Subcutaneous abdominal adipose tissue (tissue), 5 donors: Measurements from ENCODE around the gene AKR1E2.

Experiments used
- H3K27ac ChIP-seq: one replicate; pipeline ENCODE4 v1.7.0; 2013; ENCODE audit warnings: low read depth, mild to moderate bottlenecking, inconsistent platforms, low read length, moderate library complexity
- H3K27me3 ChIP-seq, 5 donors: one replicate each; pipeline ENCODE4 v1.7.0; 2013; ENCODE audit warnings: low read length in 5 of 5, inconsistent platforms in 1 of 5; ENCODE audit not compliant: control insufficient read depth in 5 of 5, insufficient read depth in 4 of 5
- H3K36me3 ChIP-seq, 5 donors: one replicate each; pipeline ENCODE4 v1.7.0; 2013; ENCODE audit warnings: low read length in 5 of 5; ENCODE audit not compliant: control insufficient read depth in 5 of 5, insufficient read depth in 5 of 5
- H3K4me1 ChIP-seq, 5 donors: one replicate each; pipeline ENCODE4 v1.7.0; 2013; ENCODE audit warnings: low read length in 5 of 5, mild to moderate bottlenecking in 3 of 5, moderate library complexity in 1 of 5; ENCODE audit not compliant: control insufficient read depth in 5 of 5, insufficient read depth in 5 of 5
- H3K4me3 ChIP-seq, 5 donors: one replicate each; pipeline ENCODE4 v1.7.0; 2013; ENCODE audit warnings: low read length in 5 of 5, low read depth in 1 of 5
- H3K9ac ChIP-seq, 5 donors: one replicate each; pipeline ENCODE4 v1.7.0; 2013; ENCODE audit warnings: low read length in 5 of 5, mild to moderate bottlenecking in 4 of 5, moderate library complexity in 3 of 5
- H3K9me3 ChIP-seq, 5 donors: one replicate each; pipeline ENCODE4 v1.7.0; 2013; ENCODE audit warnings: low read length in 5 of 5; ENCODE audit not compliant: control insufficient read depth in 5 of 5
- donor health status: healthy.
- donor health status: healthy.
- donor health status: healthy.
- donor health status: healthy.
- donor health status: healthy.

The AKR1E2 gene

GRCh38 chr10:4838743-4839142, 12.7 kb downstream of the AKR1E2 start:
- Histone ChIP-seq H3K4me1 (peaks cover 0 to 12% (median 0%) of the 10 kb centered on the region in 5 donors), H3K36me3 (peaks cover 10 to 67% (median 56%) of the 10 kb centered on the region in 5 donors), H3K9ac (no peak overlapping the region), H3K27ac (no peak overlapping the region), H3K4me3 (no peak overlapping the region), H3K9me3 (no peaks in the 10 kb centered on the region), H3K27me3 (no peaks in the 10 kb centered on the region)

GRCh38 chr10:4839353-4839752, 13.3 kb downstream of the AKR1E2 start:
- Histone ChIP-seq H3K4me3 (no peak overlapping the region), H3K27me3 (no peaks in the 10 kb centered on the region), H3K27ac (no peak overlapping the region), H3K36me3 (peaks cover 7 to 63% (median 51%) of the 10 kb centered on the region in 5 donors), H3K4me1 (peaks cover 0 to 12% (median 0%) of the 10 kb centered on the region in 5 donors), H3K9me3 (no peaks in the 10 kb centered on the region), H3K9ac (no peak overlapping the region)

GRCh38 chr10:4840151-4840550, 14.1 kb downstream of the AKR1E2 start:
- no peaks in the 10 kb centered on the region for H3K27me3 ChIP-seq
- no peak overlapping the region for H3K9ac ChIP-seq
- H3K4me3 ChIP-seq = no peak overlapping the region
- no peaks in the 10 kb centered on the region for H3K9me3 ChIP-seq
- H3K27ac ChIP-seq = no peak overlapping the region
- peaks cover 0 to 12% (median 0%) of the 10 kb centered on the region in 5 donors for H3K4me1 ChIP-seq
- H3K36me3 ChIP-seq = peaks cover under 1 to 55% (median 43%) of the 10 kb centered on the region in 5 donors

- no peaks in the 10 kb centered on the region for H3K9me3 ChIP-seq
- no peak overlapping the region for H3K9ac ChIP-seq
- no peak overlapping the region for H3K27ac ChIP-seq
- no peak overlapping the region for H3K4me3 ChIP-seq
- peaks cover 0 to 10% (median 0%) of the 10 kb centered on the region in 5 donors for H3K4me1 ChIP-seq
- H3K36me3 ChIP-seq = peaks cover 0 to 35% (median 25%) of the 10 kb centered on the region in 5 donors
- H3K27me3 ChIP-seq = no peaks in the 10 kb centered on the region
Measured at GRCh38 chr10:4843525-4844180, 17.6 kb downstream of the AKR1E2 start.

DNA sequence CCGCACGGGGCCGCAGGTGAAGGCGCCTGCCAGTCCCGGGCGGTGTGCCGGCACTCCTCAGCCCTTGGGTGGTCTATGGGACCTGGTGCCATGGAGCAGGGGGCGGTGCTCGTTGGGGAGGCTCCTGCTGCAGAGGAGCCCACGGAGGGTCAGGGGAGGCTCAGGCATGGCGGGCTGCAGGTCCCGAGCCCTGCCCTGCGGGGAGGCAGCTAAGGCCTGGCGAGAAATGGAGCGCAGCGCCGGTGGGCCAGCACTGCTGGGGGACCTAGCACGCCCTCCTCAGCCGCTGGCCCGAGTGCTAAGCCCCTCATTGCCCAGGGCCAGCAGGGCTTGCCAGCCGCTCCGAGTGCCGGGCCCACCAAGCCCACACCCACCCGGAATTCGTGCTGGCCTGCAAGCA, 18.9 kb downstream of the AKR1E2 start:
- no peaks in the 10 kb centered on the region for H3K9me3 ChIP-seq
- peaks cover 0 to 32% (median 25%) of the 10 kb centered on the region in 5 donors for H3K36me3 ChIP-seq
- H3K4me3 ChIP-seq = no peak overlapping the region
- H3K9ac ChIP-seq = no peak overlapping the region
- H3K27ac ChIP-seq = no peak overlapping the region
- H3K4me1 ChIP-seq = peaks cover 5 to 7% (median 6%) of the 10 kb centered on the region in 5 donors
- H3K27me3 ChIP-seq = no peaks in the 10 kb centered on the region

GRCh38 chr10:4845766-4846165, 19.8 kb downstream of the AKR1E2 start:
- no peaks in the 10 kb centered on the region for H3K27me3 ChIP-seq
- H3K9me3 ChIP-seq = no peaks in the 10 kb centered on the region
- no peak overlapping the region for H3K4me3 ChIP-seq
- no peak overlapping the region for H3K9ac ChIP-seq
- H3K27ac ChIP-seq = no peak overlapping the region
- H3K36me3 ChIP-seq = peaks cover 0 to 29% (median 24%) of the 10 kb centered on the region in 5 donors
- H3K4me1 ChIP-seq = peaks cover 5 to 15% (median 13%) of the 10 kb centered on the region in 5 donors

GRCh38 chr10:4846775-4847174, 20.8 kb downstream of the AKR1E2 start:
- H3K9me3 ChIP-seq = no peaks in the 10 kb centered on the region
- peaks cover 0 to 26% (median 22%) of the 10 kb centered on the region in 5 donors for H3K36me3 ChIP-seq
- H3K27me3 ChIP-seq = no peaks in the 10 kb centered on the region
- H3K9ac ChIP-seq = no peak overlapping the region
- H3K27ac ChIP-seq = no peak overlapping the region
- peaks cover 5 to 23% (median 21%) of the 10 kb centered on the region in 5 donors for H3K4me1 ChIP-seq
- H3K4me3 ChIP-seq = no peak overlapping the region

DNA sequence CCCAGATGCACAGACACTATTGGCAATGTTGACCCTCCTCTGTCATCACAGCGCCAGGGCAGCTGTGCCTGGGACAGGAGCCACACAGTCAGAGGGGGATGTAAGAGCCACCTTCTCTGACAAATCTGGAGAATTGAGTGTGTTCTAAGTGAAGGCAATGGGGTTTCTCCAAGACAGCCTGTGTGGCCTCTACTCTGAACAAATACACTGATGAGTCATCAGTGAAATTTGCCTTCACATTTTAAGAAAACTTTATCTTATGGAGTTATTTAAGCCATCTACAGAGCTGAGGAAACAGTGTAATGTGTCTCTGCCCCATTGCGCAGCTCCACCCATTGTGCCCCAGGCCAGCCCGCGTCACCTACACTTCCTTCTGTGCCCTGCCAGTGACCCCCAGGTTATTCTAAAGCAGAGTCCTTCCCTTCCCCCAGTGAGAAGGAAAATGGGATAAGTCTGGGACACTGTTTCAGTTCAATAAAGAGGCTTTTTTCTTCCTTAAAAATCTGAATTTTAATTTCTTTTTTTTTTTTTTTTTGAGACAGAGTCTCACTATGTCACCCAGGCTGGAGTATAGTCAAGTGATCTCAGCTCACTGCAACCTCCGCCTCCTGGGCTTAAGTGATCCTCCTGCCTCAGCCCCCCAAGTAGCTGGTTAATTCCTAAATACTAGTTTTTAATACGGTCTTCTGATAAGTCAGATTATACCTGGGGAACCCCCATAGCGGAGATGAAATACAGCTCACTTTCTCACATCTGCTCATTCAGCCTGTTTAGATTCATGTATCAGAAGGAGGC, 21.8 kb downstream of the AKR1E2 start:
- H3K9me3 ChIP-seq = no peaks in the 10 kb centered on the region
- H3K4me1 ChIP-seq = peaks cover 5 to 33% (median 31%) of the 10 kb centered on the region in 5 donors
- no peak overlapping the region for H3K9ac ChIP-seq
- no peak overlapping the region for H3K27ac ChIP-seq
- H3K4me3 ChIP-seq = no peak overlapping the region
- H3K27me3 ChIP-seq = no peaks in the 10 kb centered on the region
- H3K36me3 ChIP-seq = peaks cover 0 to 22% (median 13%) of the 10 kb centered on the region in 5 donors

- no peaks in the 10 kb centered on the region for H3K27me3 ChIP-seq
- H3K9ac ChIP-seq = no peak overlapping the region
- H3K9me3 ChIP-seq = no peaks in the 10 kb centered on the region
- no peak overlapping the region for H3K4me3 ChIP-seq
- no peak overlapping the region for H3K27ac ChIP-seq
- peaks cover 0 to 15% (median 6%) of the 10 kb centered on the region in 5 donors for H3K36me3 ChIP-seq
- peaks cover 5 to 40% (median 37%) of the 10 kb centered on the region in 5 donors for H3K4me1 ChIP-seq
Measured at GRCh38 chr10:4848356-4849041, 22.5 kb downstream of the AKR1E2 start.

- Histone ChIP-seq H3K27ac (no peak overlapping the region), H3K4me1 (peaks cover 5 to 45% (median 38%) of the 10 kb centered on the region in 5 donors), H3K9ac (no peak overlapping the region), H3K27me3 (no peaks in the 10 kb centered on the region), H3K36me3 (peaks cover 0 to 10% (median 4%) of the 10 kb centered on the region in 5 donors), H3K9me3 (no peaks in the 10 kb centered on the region), H3K4me3 (no peak overlapping the region)
Measured at GRCh38 chr10:4849042-4849402, 23.0 kb downstream of the AKR1E2 start.
